Caco-2 (cell line): ENCODE results near the gene PIK3C3. TPM values are rescaled to one million over a fixed set of nuclear protein-coding genes. Genes with fewer than 3 reads are reported as not detected.

Experiments
- BruUV-seq: library from RNA; stranded (reverse); fragments of 400-500 nt; replicated peaks from 2 replicates; lab custom pipeline; 2021; lab: Mats Ljungman, UMichigan
- CTCF ChIA-PET: fragments of 300-600 bp; sonication (Branson Sonifier 250); formaldehyde crosslinking; loops from one replicate; lab custom pipeline; 2022; ENCODE audit warnings: antibody characterized with exemption; lab: Charles Lee
- POLR2A ChIA-PET: fragments of 300-600 bp; sonication (Branson Sonifier 250); formaldehyde crosslinking; loops from one replicate; lab custom pipeline; 2022; ENCODE audit warnings: antibody characterized with exemption; lab: Charles Lee
- DNase-seq, 2 experiments: peaks; one replicate each; pipeline versions ENCODE4 v3.0.0 to v3.0.0-alpha.2; 2020 to 2022
- H3K27me3 ChIP-seq: replicated peaks from 2 replicates; pipeline ENCODE4 v1.6.0; 2011; ENCODE audit warnings: low read length; ENCODE audit not compliant: control insufficient read depth, insufficient read depth
- H3K36me3 ChIP-seq: 2 replicates; pipeline ENCODE4 v1.5.1; 2011; ENCODE audit warnings: low read length; ENCODE audit not compliant: control insufficient read depth, insufficient read depth
- H3K4me1 ChIP-seq: fragments of 250-450 bp; sonication (Bioruptor Pico); 2 replicates; pipeline ENCODE4 v1.5.1; 2020; ENCODE audit warnings: mild to moderate bottlenecking
- H3K4me3 ChIP-seq: 2 replicates; pipeline ENCODE4 v1.5.1; 2011; ENCODE audit warnings: low read depth, mild to moderate bottlenecking, control low read depth, low read length
- H3K9me3 ChIP-seq: fragments of 250-450 bp; sonication (Bioruptor Pico); 2 replicates; pipeline ENCODE4 v1.5.1; 2020; ENCODE audit warnings: mild to moderate bottlenecking, moderate library complexity
- H3K27ac Mint-ChIP-seq: one replicate; pipeline ENCODE4 v1.8.0; 2022; ENCODE audit warnings: mixed read lengths; ENCODE audit not compliant: unreplicated experiment
- H3K27me3 Mint-ChIP-seq: one replicate; pipeline ENCODE4 v1.8.0; 2022; ENCODE audit warnings: mixed read lengths; ENCODE audit not compliant: insufficient read depth, unreplicated experiment
- H3K36me3 Mint-ChIP-seq: one replicate; pipeline ENCODE4 v1.8.0; 2022; ENCODE audit warnings: mild to moderate bottlenecking, mixed read lengths; ENCODE audit not compliant: insufficient read depth, unreplicated experiment
- H3K4me1 Mint-ChIP-seq: one replicate; pipeline ENCODE4 v1.8.0; 2022; ENCODE audit warnings: low read depth, mixed read lengths; ENCODE audit not compliant: unreplicated experiment
- H3K4me3 Mint-ChIP-seq: one replicate; pipeline ENCODE4 v1.8.0; 2022; ENCODE audit warnings: mild to moderate bottlenecking, moderate library complexity, mixed read lengths; ENCODE audit not compliant: unreplicated experiment
- H3K9me3 Mint-ChIP-seq: one replicate; pipeline ENCODE4 v1.8.0; 2022; ENCODE audit warnings: mixed read lengths; ENCODE audit not compliant: unreplicated experiment
- intact Hi-C: fragments of 100-400 bp; cut with micrococcal nuclease; formaldehyde crosslinking; loops from one replicate; pipeline ENCODE4 v1.10.0; 2022; ENCODE audit not compliant: unreplicated experiment
- total RNA-seq: library from RNA; stranded (reverse); gene quantifications from 2 replicates; pipeline ENCODE4 v1.2.3, GENCODE V29; 2022
- TF ChIP-seq, protein P1 (sequence below), 2 experiments: fragments of 200-600 bp in 1 of 2; IDR thresholded peaks; 1 replicate in 1 of 2; 2 replicates in 1 of 2; pipeline versions ENCODE4 v1.5.1 to v1.8.0; 2011 to 2022; ENCODE audit warnings: antibody characterized with exemption in 1 of 2, control low read depth in 1 of 2, inconsistent platforms in 1 of 2, low read depth in 1 of 2, low read length in 1 of 2, mild to moderate bottlenecking in 1 of 2, moderate library complexity in 1 of 2; ENCODE audit not compliant: insufficient read depth in 1 of 2, severe bottlenecking in 1 of 2, unreplicated experiment in 1 of 2

The PIK3C3 gene
- total RNA-seq, 1 experiment from 2014 or later, result 19.7 TPM

- Mint-ChIP-seq H3K36me3 (no peaks in the 10 kb centered on the region), H3K4me3 (no peak overlapping the region), H3K9me3 (no peaks in the 10 kb centered on the region), H3K4me1 (no peaks in the 10 kb centered on the region), H3K27ac (no peak overlapping the region), H3K27me3 (no peaks in the 10 kb centered on the region)
- ChIA-PET POLR2A (no interaction called here), CTCF (no interaction called here)
- BruUV-seq, result no TSS peak
- Histone ChIP-seq H3K27me3 (no peaks in the 10 kb centered on the region), H3K4me1 (no peaks in the 10 kb centered on the region), H3K36me3 (no peaks in the 10 kb centered on the region), H3K9me3 (no peaks in the 10 kb centered on the region), H3K4me3 (no peak overlapping the region)
- intact Hi-C loops, result loop anchor here (5.0 kb wide), 1 partner anchor 1284 kb away; no protein-coding TSS in a partner anchor
- TF ChIP-seq, protein P1, sequence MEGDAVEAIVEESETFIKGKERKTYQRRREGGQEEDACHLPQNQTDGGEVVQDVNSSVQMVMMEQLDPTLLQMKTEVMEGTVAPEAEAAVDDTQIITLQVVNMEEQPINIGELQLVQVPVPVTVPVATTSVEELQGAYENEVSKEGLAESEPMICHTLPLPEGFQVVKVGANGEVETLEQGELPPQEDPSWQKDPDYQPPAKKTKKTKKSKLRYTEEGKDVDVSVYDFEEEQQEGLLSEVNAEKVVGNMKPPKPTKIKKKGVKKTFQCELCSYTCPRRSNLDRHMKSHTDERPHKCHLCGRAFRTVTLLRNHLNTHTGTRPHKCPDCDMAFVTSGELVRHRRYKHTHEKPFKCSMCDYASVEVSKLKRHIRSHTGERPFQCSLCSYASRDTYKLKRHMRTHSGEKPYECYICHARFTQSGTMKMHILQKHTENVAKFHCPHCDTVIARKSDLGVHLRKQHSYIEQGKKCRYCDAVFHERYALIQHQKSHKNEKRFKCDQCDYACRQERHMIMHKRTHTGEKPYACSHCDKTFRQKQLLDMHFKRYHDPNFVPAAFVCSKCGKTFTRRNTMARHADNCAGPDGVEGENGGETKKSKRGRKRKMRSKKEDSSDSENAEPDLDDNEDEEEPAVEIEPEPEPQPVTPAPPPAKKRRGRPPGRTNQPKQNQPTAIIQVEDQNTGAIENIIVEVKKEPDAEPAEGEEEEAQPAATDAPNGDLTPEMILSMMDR (IDR thresholded peaks at IDR 0.05; ENCODE audit: insufficient read depth in 1 of 2, low read depth in 1 of 2, low read length in 1 of 2, severe bottlenecking in 1 of 2, unreplicated experiment in 1 of 2), result no peak
- no peak for DNase-seq
Observed at GRCh38 chr18:42112657-42113420, 157.8 kb downstream of the PIK3C3 start.

- CTCF ChIA-PET, result interaction anchor here (0.6 to 1.4 kb wide), 5 partner anchors 61 to 168 kb away, joined by 3 to 6 read pairs (median 3); no protein-coding TSS in a partner anchor
- no peaks in the 10 kb centered on the region for H3K9me3 Mint-ChIP-seq
- TF ChIP-seq, protein P1 (IDR thresholded peaks at IDR 0.05; ENCODE audit: insufficient read depth in 1 of 2, low read depth in 1 of 2, low read length in 1 of 2, severe bottlenecking in 1 of 2, unreplicated experiment in 1 of 2), result no peak
- Histone ChIP-seq H3K4me3 (no peak overlapping the region), H3K36me3 (no peaks in the 10 kb centered on the region), H3K27me3 (no peaks in the 10 kb centered on the region), H3K9me3 (no peaks in the 10 kb centered on the region), H3K4me1 (no peaks in the 10 kb centered on the region)
- BruUV-seq, result no TSS peak
- POLR2A ChIA-PET, result no interaction called here
- H3K36me3 Mint-ChIP-seq, result no peaks in the 10 kb centered on the region
- no peak overlapping the region for H3K27ac Mint-ChIP-seq
- H3K4me3 Mint-ChIP-seq, result no peak overlapping the region
- intact Hi-C loops, result loop anchor here (1.0 to 5.0 kb wide), 2 partner anchors 161 to 1284 kb away; no protein-coding TSS in a partner anchor
- no peak for DNase-seq
- H3K4me1 Mint-ChIP-seq, result peaks cover 2% of the 10 kb centered on the region
- no peaks in the 10 kb centered on the region for H3K27me3 Mint-ChIP-seq
Observed at GRCh38 chr18:42113529-42114191, 158.6 kb downstream of the PIK3C3 start.

DNA sequence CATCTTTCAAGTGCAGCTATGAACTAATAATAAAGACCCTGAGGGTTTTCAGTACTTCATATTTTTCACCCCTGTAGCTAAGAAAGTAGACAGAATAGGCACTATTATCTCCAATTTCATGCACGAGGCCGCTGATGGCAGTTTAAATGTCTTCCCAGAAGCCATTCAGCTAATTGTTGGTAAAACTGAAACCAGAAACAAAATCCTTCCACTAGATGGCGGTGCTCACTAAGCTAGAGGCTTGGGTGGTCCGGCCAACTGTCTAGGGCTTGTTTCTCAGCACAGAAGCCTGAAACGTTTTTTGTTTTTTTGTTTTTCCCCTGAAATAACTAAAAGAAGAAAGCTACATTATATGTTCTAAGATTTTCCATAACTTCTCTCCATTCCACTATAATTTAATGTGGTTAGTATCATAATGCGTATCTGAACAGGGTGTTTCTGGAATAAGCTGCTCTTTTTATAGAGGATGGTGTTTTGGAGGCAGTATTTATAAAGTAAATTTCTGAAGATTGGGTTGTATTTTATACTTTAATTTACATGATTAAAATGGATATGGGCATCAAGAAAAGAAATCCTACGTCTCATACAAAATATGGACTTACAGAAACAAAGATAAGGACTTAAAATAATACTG lies 159.4 kb downstream of the PIK3C3 start:
- H3K9me3 ChIP-seq, result no peaks in the 10 kb centered on the region
- no peaks in the 10 kb centered on the region for H3K4me1 ChIP-seq
- no peak overlapping the region for H3K4me3 ChIP-seq
- intact Hi-C loops, result loop anchor here (1.0 to 5.0 kb wide), 2 partner anchors 160 to 1283 kb away; no protein-coding TSS in a partner anchor
- H3K36me3 Mint-ChIP-seq, result no peaks in the 10 kb centered on the region
- no peaks in the 10 kb centered on the region for H3K9me3 Mint-ChIP-seq
- H3K27me3 Mint-ChIP-seq, result no peaks in the 10 kb centered on the region
- ChIA-PET CTCF (interaction anchor here (0.6 to 1.4 kb wide), 5 partner anchors 61 to 167 kb away, joined by 3 to 6 read pairs (median 3); no protein-coding TSS in a partner anchor), POLR2A (no interaction called here)
- H3K4me1 Mint-ChIP-seq, result peaks cover 4% of the 10 kb centered on the region
- H3K27ac Mint-ChIP-seq, result no peak overlapping the region
- no TSS peak for BruUV-seq
- H3K27me3 ChIP-seq, result no peaks in the 10 kb centered on the region
- no peak overlapping the region for H3K4me3 Mint-ChIP-seq
- peak; percentile 36 to 66 for DNase-seq
- H3K36me3 ChIP-seq, result no peaks in the 10 kb centered on the region
- TF ChIP-seq, protein P1 (IDR thresholded peaks at IDR 0.05; ENCODE audit: insufficient read depth in 1 of 2, low read depth in 1 of 2, low read length in 1 of 2, severe bottlenecking in 1 of 2, unreplicated experiment in 1 of 2), result peak; percentile 53 to 63
